ENCODE data around the gene AK6. TPM values are rescaled to one million over a fixed set of nuclear protein-coding genes. Genes with fewer than 3 reads are reported as not detected.

Gene AK6
- total and polyA plus RNA-seq, 2 donors (not counting 1 experiment from before 2014, with no cell fraction given): 34.3 to 55.1 TPM

DNA sequence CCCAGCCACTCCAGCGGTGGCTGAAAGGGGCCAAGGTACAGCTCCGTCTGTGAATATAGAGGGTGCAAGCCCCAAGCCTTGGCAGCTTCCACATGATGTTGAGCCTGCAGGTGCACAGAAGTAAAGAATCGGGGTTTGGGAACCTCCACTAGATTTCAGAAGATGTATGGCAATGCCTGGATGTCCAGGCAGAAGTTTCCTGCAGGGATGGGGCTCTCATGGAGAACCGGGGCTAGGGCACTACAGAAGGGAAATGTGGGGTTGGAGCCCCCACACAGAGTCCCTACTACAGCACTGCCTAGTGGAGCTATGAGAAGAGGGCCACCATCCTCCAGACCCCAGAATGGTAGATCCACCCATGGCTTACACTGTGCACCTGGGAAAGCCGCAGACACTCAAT lies 59.9 kb downstream of the AK6 start:
- no peak overlapping the region for H3K9ac ChIP-seq (ENCODE audit: insufficient read depth, low read length)
- no peaks in the 10 kb centered on the region for H3K27me3 ChIP-seq (ENCODE audit: control insufficient read depth, insufficient read depth, low read length)
- no peak overlapping the region for H2AFZ ChIP-seq (ENCODE audit: low read length)
- H3K4me2 ChIP-seq (ENCODE audit: extremely low read depth, insufficient read depth, low read length): no peak overlapping the region
- no peaks in the 10 kb centered on the region for H3K9me3 ChIP-seq (ENCODE audit: control insufficient read depth, insufficient read depth, low read depth, low read length)
- H3K36me3 ChIP-seq (ENCODE audit: control insufficient read depth, insufficient read depth, low read length): no peaks in the 10 kb centered on the region
- DNase-seq (ENCODE audit: low read depth in 2 of 2): no peak
- H3K4me3 ChIP-seq (replicated peaks in 1 of 4; ENCODE audit: control extremely low read depth in 1 of 4, insufficient read depth in 1 of 4, low read depth in 3 of 4, low read length in 4 of 4): no peak overlapping the region
- H3K27ac ChIP-seq (ENCODE audit: insufficient read depth, low read length): no peak overlapping the region
- no peaks in the 10 kb centered on the region for H3K79me2 ChIP-seq (ENCODE audit: control insufficient read depth, insufficient read depth, low read length)
- no peaks in the 10 kb centered on the region for H4K20me1 ChIP-seq (ENCODE audit: control insufficient read depth, extremely low read depth, insufficient read depth, low read length)
- TF ChIP-seq, protein P1, sequence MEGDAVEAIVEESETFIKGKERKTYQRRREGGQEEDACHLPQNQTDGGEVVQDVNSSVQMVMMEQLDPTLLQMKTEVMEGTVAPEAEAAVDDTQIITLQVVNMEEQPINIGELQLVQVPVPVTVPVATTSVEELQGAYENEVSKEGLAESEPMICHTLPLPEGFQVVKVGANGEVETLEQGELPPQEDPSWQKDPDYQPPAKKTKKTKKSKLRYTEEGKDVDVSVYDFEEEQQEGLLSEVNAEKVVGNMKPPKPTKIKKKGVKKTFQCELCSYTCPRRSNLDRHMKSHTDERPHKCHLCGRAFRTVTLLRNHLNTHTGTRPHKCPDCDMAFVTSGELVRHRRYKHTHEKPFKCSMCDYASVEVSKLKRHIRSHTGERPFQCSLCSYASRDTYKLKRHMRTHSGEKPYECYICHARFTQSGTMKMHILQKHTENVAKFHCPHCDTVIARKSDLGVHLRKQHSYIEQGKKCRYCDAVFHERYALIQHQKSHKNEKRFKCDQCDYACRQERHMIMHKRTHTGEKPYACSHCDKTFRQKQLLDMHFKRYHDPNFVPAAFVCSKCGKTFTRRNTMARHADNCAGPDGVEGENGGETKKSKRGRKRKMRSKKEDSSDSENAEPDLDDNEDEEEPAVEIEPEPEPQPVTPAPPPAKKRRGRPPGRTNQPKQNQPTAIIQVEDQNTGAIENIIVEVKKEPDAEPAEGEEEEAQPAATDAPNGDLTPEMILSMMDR (conservative IDR thresholded peaks at IDR 0.05 in 1 of 2, IDR thresholded peaks at IDR 0.05 in 1 of 2; ENCODE audit: low read depth in 1 of 2, low read length in 2 of 2): no peak
- TF ChIP-seq EZH2 (IDR thresholded peaks at IDR 0.05; ENCODE audit: low read length, missing control alignments): no peak
- H3K4me1 ChIP-seq (ENCODE audit: control insufficient read depth, extremely low read depth, insufficient read depth, low read length): no peaks in the 10 kb centered on the region

DNA sequence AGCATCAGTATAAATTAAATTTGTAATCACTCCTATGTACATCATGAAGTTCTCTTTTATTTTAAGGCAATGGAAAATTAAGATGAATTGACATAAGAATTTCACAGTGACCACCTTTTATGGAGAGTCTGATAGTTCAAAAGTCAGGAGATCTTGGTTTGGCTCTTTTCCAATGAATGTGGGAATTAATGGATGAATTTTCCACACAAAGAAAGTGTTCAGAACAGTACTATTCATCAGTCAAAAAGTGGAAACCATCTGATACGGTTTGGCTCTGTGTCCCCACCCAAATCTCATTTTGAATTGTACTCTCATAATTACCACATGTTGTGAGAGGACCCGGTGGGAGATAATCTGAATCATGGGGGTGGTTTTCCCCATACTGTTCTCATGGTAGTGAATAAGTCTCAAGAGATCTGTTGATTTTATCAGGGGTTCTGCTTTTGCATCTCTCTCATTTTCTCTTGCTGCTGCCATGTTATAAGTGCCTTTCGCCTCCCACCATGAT lies 61.2 kb downstream of the AK6 start:
- Histone ChIP-seq H3K9ac (ENCODE audit: insufficient read depth, low read length) (no peak overlapping the region), H2AFZ (ENCODE audit: low read length) (no peak overlapping the region), H3K4me3 (replicated peaks in 1 of 4; ENCODE audit: control extremely low read depth in 1 of 4, insufficient read depth in 1 of 4, low read depth in 3 of 4, low read length in 4 of 4) (no peak overlapping the region), H3K4me1 (ENCODE audit: control insufficient read depth, extremely low read depth, insufficient read depth, low read length) (no peaks in the 10 kb centered on the region), H3K4me2 (ENCODE audit: extremely low read depth, insufficient read depth, low read length) (no peak overlapping the region), H3K27ac (ENCODE audit: insufficient read depth, low read length) (no peak overlapping the region), H3K9me3 (ENCODE audit: control insufficient read depth, insufficient read depth, low read depth, low read length) (no peaks in the 10 kb centered on the region), H3K79me2 (ENCODE audit: control insufficient read depth, insufficient read depth, low read length) (no peaks in the 10 kb centered on the region), H3K36me3 (ENCODE audit: control insufficient read depth, insufficient read depth, low read length) (no peaks in the 10 kb centered on the region), H4K20me1 (ENCODE audit: control insufficient read depth, extremely low read depth, insufficient read depth, low read length) (no peaks in the 10 kb centered on the region), H3K27me3 (ENCODE audit: control insufficient read depth, insufficient read depth, low read length) (no peaks in the 10 kb centered on the region)
- peak in 1 of 2 donors; percentile 20 for DNase-seq (ENCODE audit: low read depth in 2 of 2)
- TF ChIP-seq EZH2 (IDR thresholded peaks at IDR 0.05; ENCODE audit: low read length, missing control alignments): no peak
- TF ChIP-seq, protein P1 (conservative IDR thresholded peaks at IDR 0.05 in 1 of 2, IDR thresholded peaks at IDR 0.05 in 1 of 2; ENCODE audit: low read depth in 1 of 2, low read length in 2 of 2): no peak

DNA sequence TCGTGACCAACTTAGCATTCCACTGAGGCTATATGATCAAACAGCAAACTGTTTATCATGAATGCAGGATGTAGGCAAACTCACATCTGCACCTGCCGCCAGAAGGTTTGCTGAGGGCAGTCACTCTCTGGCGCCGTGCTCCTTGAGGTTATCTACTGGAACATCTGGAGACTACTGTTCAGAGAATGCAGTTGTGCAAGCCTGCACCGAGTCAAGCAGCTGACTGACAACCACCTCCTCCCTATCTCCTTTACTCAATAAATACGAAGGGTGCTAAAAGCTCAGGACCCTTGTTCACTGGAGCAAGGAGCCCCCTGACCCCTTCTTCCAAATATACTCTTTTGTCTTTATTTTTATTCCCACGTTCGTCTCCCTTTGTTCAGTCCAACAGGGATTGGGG lies 63.8 kb downstream of the AK6 start:
- H3K36me3 ChIP-seq (ENCODE audit: control insufficient read depth, insufficient read depth, low read length): no peaks in the 10 kb centered on the region
- H3K4me2 ChIP-seq (ENCODE audit: extremely low read depth, insufficient read depth, low read length): no peak overlapping the region
- no peaks in the 10 kb centered on the region for H3K79me2 ChIP-seq (ENCODE audit: control insufficient read depth, insufficient read depth, low read length)
- no peaks in the 10 kb centered on the region for H3K27me3 ChIP-seq (ENCODE audit: control insufficient read depth, insufficient read depth, low read length)
- H3K4me1 ChIP-seq (ENCODE audit: control insufficient read depth, extremely low read depth, insufficient read depth, low read length): no peaks in the 10 kb centered on the region
- no peaks in the 10 kb centered on the region for H3K9me3 ChIP-seq (ENCODE audit: control insufficient read depth, insufficient read depth, low read depth, low read length)
- DNase-seq (ENCODE audit: low read depth in 2 of 2): no peak
- H3K27ac ChIP-seq (ENCODE audit: insufficient read depth, low read length): no peak overlapping the region
- H2AFZ ChIP-seq (ENCODE audit: low read length): no peak overlapping the region
- TF ChIP-seq, protein P1 (conservative IDR thresholded peaks at IDR 0.05 in 1 of 2, IDR thresholded peaks at IDR 0.05 in 1 of 2; ENCODE audit: low read depth in 1 of 2, low read length in 2 of 2): no peak
- no peak for TF ChIP-seq EZH2 (IDR thresholded peaks at IDR 0.05; ENCODE audit: low read length, missing control alignments)
- H3K4me3 ChIP-seq (replicated peaks in 1 of 4; ENCODE audit: control extremely low read depth in 1 of 4, insufficient read depth in 1 of 4, low read depth in 3 of 4, low read length in 4 of 4): no peak overlapping the region
- no peaks in the 10 kb centered on the region for H4K20me1 ChIP-seq (ENCODE audit: control insufficient read depth, extremely low read depth, insufficient read depth, low read length)
- H3K9ac ChIP-seq (ENCODE audit: insufficient read depth, low read length): no peak overlapping the region

Other genes starting within 250 kb of the AK6 start
- gene CCNB1, start 202.4 kb downstream of the AK6 start, total RNA-seq: 8.2 and 74.3 TPM in 2 replicates
- gene CCNB1, start 202.4 kb downstream of the AK6 start, polyA plus RNA-seq: 46.8 and 166 TPM in 2 replicates
- 4.1 and 10.9 TPM in 2 replicates for gene CENPH, start 179.9 kb downstream of the AK6 start, total RNA-seq
- gene CENPH, start 179.9 kb downstream of the AK6 start, polyA plus RNA-seq: 7.1 and 16.6 TPM in 2 replicates
- gene CDK7, start 134.6 kb downstream of the AK6 start, total RNA-seq: 43.7 and 74.3 TPM in 2 replicates
- gene CDK7, start 134.6 kb downstream of the AK6 start, polyA plus RNA-seq: 67.7 and 95.4 TPM in 2 replicates
- gene CCDC125, start 36.7 kb downstream of the AK6 start, total RNA-seq: 7.7 and 8.3 TPM in 2 replicates
- 2.2 and 4.2 TPM in 2 replicates for gene CCDC125, start 36.7 kb downstream of the AK6 start, polyA plus RNA-seq
- gene TAF9, start within 50 bp of the AK6 start, total RNA-seq: 73.2 and 114 TPM in 2 replicates
- 154 and 169 TPM in 2 replicates for gene TAF9, start within 50 bp of the AK6 start, polyA plus RNA-seq
- 20.5 and 30.1 TPM in 2 replicates for gene RAD17, start 298 bp upstream of the AK6 start, total RNA-seq
- 14.9 and 16.3 TPM in 2 replicates for gene RAD17, start 298 bp upstream of the AK6 start, polyA plus RNA-seq
- 1.3 and 2.5 TPM in 2 replicates for gene MARVELD2, start 45.6 kb upstream of the AK6 start, total RNA-seq
- 2.9 and 5.1 TPM in 2 replicates for gene MARVELD2, start 45.6 kb upstream of the AK6 start, polyA plus RNA-seq
- 2.3 and 7.8 TPM in 2 replicates for gene OCLN, start 123.3 kb upstream of the AK6 start, total RNA-seq
- 2.7 and 3.1 TPM in 2 replicates for gene OCLN, start 123.3 kb upstream of the AK6 start, polyA plus RNA-seq
- gene GTF2H2C, start 190.7 kb upstream of the AK6 start, total RNA-seq: 36.2 and 43.8 TPM in 2 replicates
- 24.1 and 34.4 TPM in 2 replicates for gene GTF2H2C, start 190.7 kb upstream of the AK6 start, polyA plus RNA-seq

Measured in fibroblast of lung (primary cell).